C4-2B (cell line): ENCODE measurements around the gene RAB23.

Source experiments
- H3K27ac ChIP-seq: fragments of 450-650 bp; 2 replicates; pipeline ENCODE4 v1.5.1; 2017
- CTCF ChIP-seq: fragments of 450-650 bp; conservative IDR thresholded peaks from 2 replicates; pipeline ENCODE4 v1.5.1; 2017; ENCODE audit warnings: mild to moderate bottlenecking
- ZFX ChIP-seq: fragments of 450-650 bp; IDR thresholded peaks from 2 replicates; pipeline ENCODE4 v1.6.1; 2017

RAB23 gene

GRCh38 chr6:57142178-57142525 lies 80.0 kb downstream of the RAB23 start:
- H3K27ac ChIP-seq = no peak overlapping the region
- no peak for TF ChIP-seq ZFX
- no peak for TF ChIP-seq CTCF

- TF ChIP-seq ZFX = no peak
- TF ChIP-seq CTCF = no peak
- H3K27ac ChIP-seq = no peak overlapping the region
Observed at GRCh38 chr6:57141451-57142177, 80.5 kb downstream of the RAB23 start.

GRCh38 chr6:57138026-57138425 lies 84.1 kb downstream of the RAB23 start:
- no peak overlapping the region for H3K27ac ChIP-seq
- TF ChIP-seq ZFX = no peak

GRCh38 chr6:57137350-57137749 lies 84.8 kb downstream of the RAB23 start:
- H3K27ac ChIP-seq = no peak overlapping the region
- TF ChIP-seq ZFX = no peak
